GM12892 (cell line): ENCODE measurements around the gene FGF23.
A peak's percentile ranks its signal among the peaks of the same experiment; 100 is the strongest.

Experiments used
- POLR2AphosphoS5 ChIP-seq: IDR thresholded peaks from 2 replicates; pipeline ENCODE4 v1.6.1; 2011; ENCODE audit warnings: low read depth, low read length, control low read depth
- TAF1 ChIP-seq: IDR thresholded peaks from 2 replicates; pipeline ENCODE4 v1.6.1; 2011; ENCODE audit warnings: low read depth, mild to moderate bottlenecking, control low read depth, low read length, borderline replicate concordance

- TF ChIP-seq TAF1 = peak; percentile 90
- TF ChIP-seq POLR2AphosphoS5 = peak; percentile 98
These were observed 58.4 kb downstream of the FGF23 start, which contains the start of gene TIGAR for GRCh38 chr12:4320853-4321701.
